ENCODE measurements around the gene ZMYND12. TPM values are rescaled to one million over a fixed set of nuclear protein-coding genes. Genes with fewer than 3 reads are reported as not detected.

ZMYND12 gene
- total RNA-seq, 2 experiments from 2014 or later = not detected

DNA sequence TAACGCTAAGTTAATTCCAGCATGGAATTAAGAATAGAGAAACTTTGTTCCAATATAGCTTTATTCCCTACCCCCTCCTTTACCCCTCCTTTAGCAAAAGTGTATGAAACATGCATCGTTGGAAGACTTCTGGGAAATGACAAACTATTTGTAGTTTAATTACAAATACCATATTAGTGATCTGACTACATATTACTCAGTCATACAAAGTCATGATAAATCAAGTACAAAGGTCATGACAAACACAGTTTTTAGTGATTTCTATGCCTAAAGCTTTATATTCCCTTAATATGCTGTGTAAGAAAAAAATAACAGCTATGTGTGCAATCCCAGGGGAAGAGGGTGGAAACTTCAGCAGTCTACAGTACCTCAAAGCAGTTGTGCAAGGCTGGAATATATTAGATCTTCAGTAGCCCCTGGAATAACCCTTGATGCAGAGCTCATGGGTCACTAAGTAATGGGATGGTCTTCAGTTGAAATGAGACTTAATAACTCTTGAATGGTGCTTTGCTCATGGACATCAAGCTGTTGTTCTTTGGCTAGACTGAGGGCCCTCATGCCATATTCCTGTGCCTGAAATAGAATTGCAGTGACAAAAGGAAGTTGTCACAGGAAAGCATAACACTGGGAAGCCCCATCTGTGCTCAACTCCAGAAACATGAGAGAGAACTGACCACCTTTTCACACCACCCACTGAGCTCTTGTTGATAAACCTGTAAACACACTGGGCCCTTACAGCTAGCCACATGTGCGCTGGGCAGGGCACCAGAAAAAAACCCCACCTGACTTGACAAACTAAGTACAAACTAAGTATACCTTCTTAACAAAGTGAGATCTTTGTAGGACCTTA lies 25.3 kb downstream of the ZMYND12 start:
- Histone ChIP-seq H3K36me3 (ENCODE audit: insufficient read depth, low read length) (no peaks in the 10 kb centered on the region), H3K9me2 (ENCODE audit: insufficient read depth, low read length) (no peaks in the 10 kb centered on the region), H3K4me1 (ENCODE audit: insufficient read depth, low read length, poor library complexity, severe bottlenecking) (no peaks in the 10 kb centered on the region), H3K27ac (ENCODE audit: low read depth, low read length, poor library complexity, severe bottlenecking) (no peak overlapping the region), H3K79me2 (ENCODE audit: insufficient read depth, low read depth, low read length) (no peaks in the 10 kb centered on the region), H4K20me1 (ENCODE audit: insufficient read depth, low read length) (no peaks in the 10 kb centered on the region), H2AFZ (ENCODE audit: low read length) (no peak overlapping the region), H3K4me2 (ENCODE audit: low read length) (no peak overlapping the region), H3K9me3 (ENCODE audit: low read length) (no peaks in the 10 kb centered on the region), H3K4me3 (ENCODE audit: low read depth, low read length, poor library complexity, severe bottlenecking) (no peak overlapping the region)
- no peak for TF ChIP-seq CTCF (conservative IDR thresholded peaks at IDR 0.05; ENCODE audit: low read length)
- TF ChIP-seq EZH2phosphoT487 (IDR thresholded peaks at IDR 0.05; ENCODE audit: borderline replicate concordance, low read depth, low read length) = no peak
- no peak for DNase-seq (ENCODE audit: low spot score)
- ChIA-PET POLR2A (no interaction called here), CTCF (ENCODE audit: unreplicated experiment) (no interaction called here)
- intact Hi-C loops (cut with micrococcal nuclease; ENCODE audit: unreplicated experiment) = no loop called here
- BruUV-seq (replicated peaks) = no TSS peak

DNA sequence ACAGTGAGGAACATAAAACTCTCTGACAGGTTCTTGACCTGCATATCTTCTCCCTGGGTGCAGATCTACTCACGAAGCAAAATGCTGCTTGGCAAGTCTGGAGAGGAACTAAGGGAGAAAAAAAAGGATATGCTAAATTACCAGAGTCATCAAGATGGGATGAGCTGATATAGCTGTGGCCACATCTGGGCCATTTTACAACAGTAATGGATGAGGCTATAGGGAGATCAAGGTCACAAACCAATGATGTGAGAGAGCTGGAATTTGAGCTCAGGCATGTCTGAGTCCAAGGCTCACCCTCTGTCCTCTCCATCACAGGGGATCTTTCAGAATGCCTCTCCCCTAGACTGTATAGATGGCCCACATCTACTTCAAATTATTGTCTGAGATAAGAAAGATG lies 26.2 kb downstream of the ZMYND12 start:
- BruUV-seq (replicated peaks) = no TSS peak
- CTCF ChIA-PET (ENCODE audit: unreplicated experiment) = no interaction called here
- H3K79me2 ChIP-seq (ENCODE audit: insufficient read depth, low read depth, low read length) = no peaks in the 10 kb centered on the region

More for the DNA sequence above, 26.2 kb downstream of the ZMYND12 start:
- Histone ChIP-seq H3K9me3 (ENCODE audit: low read length) (no peaks in the 10 kb centered on the region), H3K4me1 (ENCODE audit: insufficient read depth, low read length, poor library complexity, severe bottlenecking) (no peaks in the 10 kb centered on the region), H3K4me3 (ENCODE audit: low read depth, low read length, poor library complexity, severe bottlenecking) (no peak overlapping the region), H3K36me3 (ENCODE audit: insufficient read depth, low read length) (no peaks in the 10 kb centered on the region), H3K4me2 (ENCODE audit: low read length) (no peak overlapping the region), H3K27ac (ENCODE audit: low read depth, low read length, poor library complexity, severe bottlenecking) (no peak overlapping the region), H2AFZ (ENCODE audit: low read length) (no peak overlapping the region), H4K20me1 (ENCODE audit: insufficient read depth, low read length) (no peaks in the 10 kb centered on the region), H3K9me2 (ENCODE audit: insufficient read depth, low read length) (no peaks in the 10 kb centered on the region)
- POLR2A ChIA-PET = no interaction called here
- intact Hi-C loops (cut with micrococcal nuclease; ENCODE audit: unreplicated experiment) = no loop called here
- TF ChIP-seq CTCF (conservative IDR thresholded peaks at IDR 0.05; ENCODE audit: low read length) (no peak), EZH2phosphoT487 (IDR thresholded peaks at IDR 0.05; ENCODE audit: borderline replicate concordance, low read depth, low read length) (no peak)
- DNase-seq (ENCODE audit: low spot score) = no peak

All from OCI-LY7 (cell line).